ENCODE measurements around the gene COPG1. TPM values are rescaled to one million over a fixed set of nuclear protein-coding genes. Genes with fewer than 3 reads are reported as not detected.

COPG1 gene
- total RNA-seq, 6 donors from 2014 or later = 108 to 191 (median 171) TPM

DNA sequence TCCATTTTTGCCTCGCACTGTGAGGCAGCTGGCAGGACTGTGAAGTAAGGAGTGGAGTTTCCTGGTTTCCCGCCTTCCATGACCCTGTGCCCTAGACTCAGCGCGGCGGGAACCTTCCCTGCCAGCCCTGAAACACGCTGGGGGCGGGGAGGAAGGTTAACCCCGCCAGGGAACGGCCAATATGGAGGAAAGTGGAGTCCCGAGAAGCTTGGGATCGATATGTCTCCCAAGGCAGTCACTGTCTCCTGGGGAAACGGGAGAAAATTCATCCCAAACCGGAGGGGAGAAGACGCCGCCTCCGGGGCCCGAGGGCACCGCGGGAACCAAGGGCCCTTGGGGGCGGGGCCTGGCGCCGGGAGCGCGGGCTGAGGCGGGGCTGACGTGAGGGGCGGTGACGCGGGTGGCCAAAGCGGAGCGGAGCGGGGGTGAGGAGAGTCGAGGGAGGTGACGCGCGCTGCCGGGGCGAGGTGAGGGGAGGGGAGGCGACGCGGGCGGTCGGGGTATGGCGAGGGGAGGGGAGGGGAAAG, 29.1 kb downstream of the COPG1 start, which contains the start of gene HMCES:
TSS of gene HMCES (plus strand) at position 432 of the 527 bp plus-strand sequence. CDS start 863 bp downstream, outside the sequence.
- Histone ChIP-seq H3K27me3 (no peaks in the 10 kb centered on the region), H3K36me3 (peaks cover 12 to 48% (median 28%) of the 10 kb centered on the region in 4 donors), H3K4me3 (peak within 1 kb of the TSS; percentile 74 to 81 (median 77)), H3K4me1 (peaks cover 21 to 29% (median 24%) of the 10 kb centered on the region in 4 donors), H3K9me3 (no peaks in the 10 kb centered on the region), H3K27ac (peak within 1 kb of the TSS; percentile 92 to 96 (median 94))
- TF ChIP-seq EP300 (IDR thresholded peaks at IDR 0.05) = peak in 1 of 4 donors; percentile 16
- TF ChIP-seq, protein P1, sequence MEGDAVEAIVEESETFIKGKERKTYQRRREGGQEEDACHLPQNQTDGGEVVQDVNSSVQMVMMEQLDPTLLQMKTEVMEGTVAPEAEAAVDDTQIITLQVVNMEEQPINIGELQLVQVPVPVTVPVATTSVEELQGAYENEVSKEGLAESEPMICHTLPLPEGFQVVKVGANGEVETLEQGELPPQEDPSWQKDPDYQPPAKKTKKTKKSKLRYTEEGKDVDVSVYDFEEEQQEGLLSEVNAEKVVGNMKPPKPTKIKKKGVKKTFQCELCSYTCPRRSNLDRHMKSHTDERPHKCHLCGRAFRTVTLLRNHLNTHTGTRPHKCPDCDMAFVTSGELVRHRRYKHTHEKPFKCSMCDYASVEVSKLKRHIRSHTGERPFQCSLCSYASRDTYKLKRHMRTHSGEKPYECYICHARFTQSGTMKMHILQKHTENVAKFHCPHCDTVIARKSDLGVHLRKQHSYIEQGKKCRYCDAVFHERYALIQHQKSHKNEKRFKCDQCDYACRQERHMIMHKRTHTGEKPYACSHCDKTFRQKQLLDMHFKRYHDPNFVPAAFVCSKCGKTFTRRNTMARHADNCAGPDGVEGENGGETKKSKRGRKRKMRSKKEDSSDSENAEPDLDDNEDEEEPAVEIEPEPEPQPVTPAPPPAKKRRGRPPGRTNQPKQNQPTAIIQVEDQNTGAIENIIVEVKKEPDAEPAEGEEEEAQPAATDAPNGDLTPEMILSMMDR (IDR thresholded peaks at IDR 0.05) = no peak
- TF ChIP-seq POLR2AphosphoS5 (IDR thresholded peaks at IDR 0.05) = peak; percentile 71 to 91
- TF ChIP-seq POLR2A (IDR thresholded peaks at IDR 0.05) = peak in 2 of 4 donors; percentile 62 to 86
- WGBS, 2 donors = 2% methylated on average over 22 to 28 of the region's 44 CpGs
- peak; percentile 95 to 99 for DNase-seq
- ATAC-seq (ENCODE audit: low FRiP score in 2 of 2) = peak; percentile 98 to 99

DNA sequence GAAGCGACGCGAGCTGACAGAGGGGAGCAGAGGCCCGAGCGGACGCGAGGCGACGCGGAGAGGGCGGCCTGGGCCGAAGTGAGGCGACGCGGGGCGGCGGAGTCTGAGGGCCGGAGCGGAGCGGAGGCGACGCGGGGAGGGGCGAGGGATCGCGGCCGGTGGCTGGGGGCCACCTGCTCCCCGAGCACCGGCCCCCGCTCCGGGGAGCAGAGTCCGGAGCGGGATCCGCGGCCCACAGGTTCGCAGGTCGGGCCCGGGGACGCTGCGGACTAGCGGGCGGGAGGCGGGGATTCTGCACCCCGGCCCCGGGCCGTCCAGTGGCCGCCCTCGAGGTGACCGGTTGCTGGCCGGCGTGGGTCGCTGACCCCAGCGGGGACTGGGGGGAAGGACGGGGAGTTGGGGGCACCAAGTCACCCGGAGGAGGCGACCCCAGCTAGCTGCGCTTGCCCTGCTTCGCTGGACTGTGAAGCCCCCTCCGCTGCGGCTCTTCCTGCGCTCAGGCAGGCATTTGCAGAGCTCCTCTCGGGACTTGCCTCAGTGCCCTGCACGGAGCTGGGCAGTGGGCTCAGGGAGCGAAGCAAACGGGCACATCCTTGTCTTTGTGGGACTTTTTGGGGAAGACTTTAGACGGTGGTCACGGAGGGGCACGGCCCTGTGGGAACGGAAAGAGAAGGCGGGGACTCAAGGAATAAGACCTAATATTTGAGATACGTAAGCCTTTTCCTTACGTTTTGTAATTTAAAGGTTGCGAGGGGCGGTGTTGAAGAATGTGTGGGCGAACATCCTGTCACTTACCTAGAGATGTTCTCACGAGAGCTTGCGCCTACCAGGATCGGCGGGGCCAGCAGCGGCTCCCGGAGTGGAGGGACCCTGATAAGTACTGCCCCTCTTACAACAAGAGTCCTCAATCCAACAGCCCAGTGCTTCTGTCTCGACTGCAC, 29.8 kb downstream of the COPG1 start:
- peak; percentile 36 to 83 for DNase-seq
- H3K27ac ChIP-seq = peak overlapping the region; percentile 92 to 96 (median 94)

DNA sequence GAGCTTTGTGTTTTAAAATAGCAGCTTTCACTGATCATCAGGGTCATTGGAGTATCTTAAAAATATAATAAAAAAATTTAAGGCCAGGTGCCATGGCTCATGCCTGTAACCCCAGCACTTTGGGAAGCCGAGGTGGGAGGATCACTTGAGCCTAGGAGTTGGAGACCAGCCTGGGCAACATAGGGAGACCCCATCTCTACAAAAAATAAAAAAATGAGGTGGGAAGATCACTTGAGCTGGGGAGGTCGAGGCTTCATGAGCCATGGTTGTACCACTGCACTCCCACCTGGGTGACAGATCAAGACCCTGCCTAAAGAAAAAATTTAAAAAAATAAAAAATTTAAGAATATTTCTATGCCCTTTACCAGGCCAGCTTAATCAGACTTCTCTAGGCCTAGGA, 30.8 kb downstream of the COPG1 start:
- Histone ChIP-seq H3K4me3 (peak overlapping the region in 3 of 4 donors; percentile 74 to 81 (median 77)), H3K27ac (peak overlapping the region in 2 of 4 donors; percentile 94 to 95), H3K36me3 (peaks cover 4 to 35% (median 12%) of the 10 kb centered on the region in 4 donors), H3K9me3 (no peaks in the 10 kb centered on the region), H3K4me1 (peaks cover 21 to 29% (median 24%) of the 10 kb centered on the region in 4 donors), H3K27me3 (no peaks in the 10 kb centered on the region)
- no peak for TF ChIP-seq POLR2AphosphoS5 (IDR thresholded peaks at IDR 0.05)
- no peak for TF ChIP-seq POLR2A (IDR thresholded peaks at IDR 0.05)
- DNase-seq = no peak
- no peak for ATAC-seq (ENCODE audit: low FRiP score in 2 of 2)
- WGBS, 2 donors = 90% methylated on average over 2 of the region's 2 CpGs

More for the DNA sequence above, 29.8 kb downstream of the COPG1 start:
- H3K4me1 ChIP-seq = peaks cover 21 to 29% (median 24%) of the 10 kb centered on the region in 4 donors
- ATAC-seq (ENCODE audit: low FRiP score in 2 of 2) = peak; percentile 50 to 64
- H3K27me3 ChIP-seq = no peaks in the 10 kb centered on the region
- 0 to 1% methylated on average over 23 to 55 of the region's 82 CpGs for WGBS, 2 donors
- peak overlapping the region; percentile 74 to 81 (median 77) for H3K4me3 ChIP-seq
- H3K36me3 ChIP-seq = peaks cover 5 to 45% (median 22%) of the 10 kb centered on the region in 4 donors
- TF ChIP-seq POLR2A (IDR thresholded peaks at IDR 0.05) = peak in 3 of 4 donors; percentile 7 to 84 (median 68)
- no peak for TF ChIP-seq EP300 (IDR thresholded peaks at IDR 0.05)
- TF ChIP-seq, protein P1 (IDR thresholded peaks at IDR 0.05) = no peak
- TF ChIP-seq POLR2AphosphoS5 (IDR thresholded peaks at IDR 0.05) = peak in 1 of 2 donors; percentile 4
- no peaks in the 10 kb centered on the region for H3K9me3 ChIP-seq

DNA sequence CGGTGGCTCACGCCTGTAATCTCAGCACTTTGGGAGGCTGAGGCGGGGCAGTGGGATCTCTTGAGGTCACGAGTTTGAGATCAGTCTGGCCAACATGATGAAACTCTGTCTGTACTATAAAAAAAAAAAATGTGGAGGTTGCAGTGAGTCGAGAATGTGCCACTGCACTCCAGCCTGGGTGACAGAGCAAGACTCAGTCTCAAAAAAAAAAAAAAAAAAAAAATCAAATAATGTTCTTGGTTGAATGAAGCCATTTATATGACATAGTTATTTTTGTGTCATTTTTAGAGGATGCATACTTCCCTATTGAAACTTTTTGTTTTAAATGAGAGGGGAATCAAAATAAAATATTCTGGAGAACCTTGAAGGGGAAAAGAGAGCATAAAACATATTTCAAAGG, 32.3 kb downstream of the COPG1 start:
- ATAC-seq (ENCODE audit: low FRiP score in 2 of 2) (no peak), DNase-seq (no peak)
- Histone ChIP-seq H3K36me3 (peaks cover 0 to 20% (median 4%) of the 10 kb centered on the region in 4 donors), H3K4me3 (no peak overlapping the region), H3K27ac (no peak overlapping the region), H3K9me3 (no peaks in the 10 kb centered on the region), H3K27me3 (no peaks in the 10 kb centered on the region), H3K4me1 (peaks cover 21 to 29% (median 24%) of the 10 kb centered on the region in 4 donors)
- 79 to 80% methylated on average over 5 of the region's 5 CpGs for WGBS, 2 donors
- TF ChIP-seq, protein P1 (IDR thresholded peaks at IDR 0.05) = no peak
- no peak for TF ChIP-seq EP300 (IDR thresholded peaks at IDR 0.05)
- TF ChIP-seq POLR2A (IDR thresholded peaks at IDR 0.05) = no peak
- no peak for TF ChIP-seq POLR2AphosphoS5 (IDR thresholded peaks at IDR 0.05)

Data from upper lobe of left lung (tissue), 6 donors.